HG03342 (cell line): Measurements from ENCODE around the gene GBGT1.
"Not testable (repeated sequence)": the region's sequence is repeated elsewhere in the genome, so short reads cannot be mapped to it uniquely, and the experiment has no call there.

Source experiments
- ATAC-seq: cut with Tn5 transposase; IDR thresholded peaks from one replicate; pipeline ENCODE4 v1.9.1; 2021; ENCODE audit warnings: mild to moderate bottlenecking, moderate library complexity; ENCODE audit not compliant: unreplicated experiment

The GBGT1 gene

GRCh38 chr9:133199648-133200321 is 36.1 kb upstream of the GBGT1 start:
- ATAC-seq: no peak

GRCh38 chr9:133195029-133195428 is 31.3 kb upstream of the GBGT1 start:
- no peak for ATAC-seq

DNA sequence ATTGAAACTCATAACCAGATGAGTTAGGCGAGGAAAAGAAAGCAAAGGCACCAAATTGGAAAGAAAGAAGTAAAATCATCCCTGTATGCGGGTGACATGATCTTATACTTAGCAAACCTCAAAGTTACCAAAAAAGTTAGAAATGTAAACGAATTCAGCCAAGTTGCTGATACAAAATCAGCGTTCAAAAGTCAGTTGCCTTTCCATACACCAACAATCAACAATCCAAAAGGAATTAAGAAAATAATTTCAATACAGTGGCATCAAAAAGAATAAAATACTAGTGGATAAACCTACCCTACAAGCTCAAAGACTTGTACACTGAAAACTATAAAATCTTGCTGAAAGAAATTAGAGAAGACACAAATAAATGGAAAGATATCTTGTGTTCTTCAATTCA is 30.9 kb upstream of the GBGT1 start:
- no peak for ATAC-seq

DNA sequence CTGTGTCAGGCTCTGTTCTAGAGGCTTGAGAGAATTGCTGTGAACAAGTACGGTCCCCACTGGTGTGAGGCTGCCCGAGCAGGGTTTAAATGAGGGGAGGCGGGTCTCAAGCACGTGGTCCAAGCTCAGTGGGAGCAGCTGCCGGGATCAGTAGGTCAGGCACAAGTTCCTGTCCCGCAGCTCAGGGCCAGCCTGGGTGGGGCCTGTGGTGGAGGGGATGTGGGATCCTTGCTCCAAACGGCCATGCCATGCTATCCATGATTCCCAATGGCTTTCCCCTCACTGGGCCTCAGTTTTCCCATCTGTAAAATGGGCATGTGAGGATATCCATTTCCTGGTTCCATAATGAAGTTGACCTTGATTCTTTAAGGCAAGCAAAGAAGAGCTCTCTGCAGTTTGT is 28.3 kb upstream of the GBGT1 start:
- no peak for ATAC-seq

GRCh38 chr9:133189826-133190225 is 26.1 kb upstream of the GBGT1 start:
- no peak for ATAC-seq

GRCh38 chr9:133188843-133189180 is 25.1 kb upstream of the GBGT1 start:
- no peak for ATAC-seq

GRCh38 chr9:133188006-133188842 is 24.5 kb upstream of the GBGT1 start:
- no peak for ATAC-seq

DNA sequence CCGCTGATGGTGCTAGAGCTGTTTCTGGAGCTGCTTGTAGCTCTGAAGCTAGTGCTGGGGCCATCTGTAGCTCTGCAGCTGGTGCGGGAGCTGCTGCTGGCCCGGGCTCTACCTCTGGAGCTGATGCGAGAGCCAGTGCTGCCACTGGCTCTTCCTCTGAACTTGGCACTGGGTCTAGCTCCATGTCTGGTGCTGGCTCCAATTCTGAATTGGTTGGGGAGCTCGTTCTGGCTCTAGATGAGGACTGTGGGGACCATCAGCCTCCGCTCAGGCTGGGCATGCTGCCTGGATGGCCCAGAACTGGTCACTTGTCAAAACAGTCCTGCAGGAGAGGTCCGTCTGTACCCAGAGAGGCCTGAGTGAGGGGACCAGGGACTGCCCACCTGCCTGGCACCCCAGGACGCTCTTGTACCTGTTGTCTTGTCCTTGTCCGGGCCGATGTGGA is 23.9 kb upstream of the GBGT1 start:
- no peak for ATAC-seq

DNA sequence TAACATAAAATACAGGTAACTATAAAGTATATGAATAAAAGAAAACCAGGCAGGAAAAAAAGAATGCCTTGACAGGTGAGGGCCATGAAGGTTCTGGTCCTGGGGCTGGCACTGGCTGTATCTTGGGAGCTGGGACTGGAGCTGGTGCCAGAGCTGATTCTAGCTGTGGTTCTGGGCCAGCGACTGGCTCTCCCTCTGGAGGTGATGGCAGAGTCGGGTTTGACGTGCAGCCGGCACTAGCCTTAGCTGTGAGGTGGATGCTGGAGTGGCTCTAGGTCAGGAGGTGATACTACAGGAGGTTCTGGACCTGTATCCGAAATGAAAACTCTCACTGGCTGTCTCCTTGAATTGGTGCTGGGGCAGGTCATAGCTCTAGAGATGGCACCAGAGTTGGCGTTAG is 23.0 kb upstream of the GBGT1 start:
- no peak for ATAC-seq

GRCh38 chr9:133184971-133185370 is 21.3 kb upstream of the GBGT1 start:
- no peak for ATAC-seq

DNA sequence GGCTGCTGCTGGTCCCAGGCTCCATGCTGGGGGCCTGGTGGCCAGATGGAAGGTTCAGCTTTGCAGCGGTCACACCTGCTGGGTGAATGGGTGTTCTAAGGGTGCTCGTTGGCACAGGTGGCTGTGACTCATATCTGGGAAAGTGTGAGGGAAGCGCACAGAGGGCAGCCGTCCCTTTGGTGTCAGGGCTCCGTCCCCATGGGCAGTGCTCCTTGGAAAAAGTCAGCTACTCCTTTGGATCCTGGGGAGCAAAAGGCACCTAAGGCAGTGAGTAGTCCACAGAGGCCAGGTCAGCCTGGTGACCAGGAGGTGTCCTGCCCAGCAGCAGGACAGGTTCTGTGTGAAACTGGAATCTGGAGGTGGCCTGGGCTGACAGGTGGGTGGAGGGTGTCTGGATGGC is 18.4 kb upstream of the GBGT1 start:
- no peak for ATAC-seq

DNA sequence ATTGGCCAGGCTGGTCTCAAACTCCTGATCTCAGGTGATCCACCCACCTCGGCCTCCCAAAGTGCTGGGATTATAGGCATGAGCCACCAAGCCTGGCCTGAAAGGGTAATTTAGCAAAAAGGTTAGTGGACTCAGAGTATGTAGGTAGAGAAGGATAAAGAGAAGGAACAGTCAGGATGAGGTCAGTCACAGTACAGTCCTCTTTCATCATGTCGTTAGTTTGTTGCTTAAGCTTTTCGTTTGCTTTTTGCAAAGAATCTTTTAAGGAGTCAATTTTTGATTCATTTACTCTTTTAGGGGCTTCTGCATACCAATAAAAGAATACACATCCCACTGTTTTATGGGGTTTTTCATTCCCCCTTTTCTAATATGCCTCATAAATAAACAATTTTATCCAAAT is 17.8 kb upstream of the GBGT1 start:
- no peak for ATAC-seq

GRCh38 chr9:133180953-133181352 is 17.2 kb upstream of the GBGT1 start:
- no peak for ATAC-seq

- ATAC-seq: no peak
Observed at GRCh38 chr9:133173056-133173455, 9.3 kb upstream of the GBGT1 start.

- no peak for ATAC-seq
Observed at GRCh38 chr9:133171161-133171961, 7.6 kb upstream of the GBGT1 start.

DNA sequence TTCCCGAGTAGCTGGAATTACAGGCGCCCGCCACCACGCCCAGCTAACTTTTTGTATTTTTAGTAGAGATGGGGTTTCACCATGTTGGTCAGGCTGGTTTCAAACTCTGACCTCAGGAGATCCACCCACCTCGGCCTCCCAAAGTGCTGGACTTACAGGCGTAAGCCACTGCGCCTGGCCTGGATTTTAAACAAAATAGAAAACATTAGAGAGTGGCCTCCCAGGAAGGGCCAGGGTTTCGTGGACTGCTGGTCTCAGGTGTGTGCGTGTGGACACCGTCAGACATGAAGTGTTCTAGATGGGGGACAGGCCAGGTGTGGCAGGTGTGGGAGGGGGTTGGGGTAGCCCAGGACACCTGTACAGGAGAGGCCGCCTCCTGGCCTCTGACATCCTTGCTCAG is 7.0 kb upstream of the GBGT1 start:
- ATAC-seq: no peak

DNA sequence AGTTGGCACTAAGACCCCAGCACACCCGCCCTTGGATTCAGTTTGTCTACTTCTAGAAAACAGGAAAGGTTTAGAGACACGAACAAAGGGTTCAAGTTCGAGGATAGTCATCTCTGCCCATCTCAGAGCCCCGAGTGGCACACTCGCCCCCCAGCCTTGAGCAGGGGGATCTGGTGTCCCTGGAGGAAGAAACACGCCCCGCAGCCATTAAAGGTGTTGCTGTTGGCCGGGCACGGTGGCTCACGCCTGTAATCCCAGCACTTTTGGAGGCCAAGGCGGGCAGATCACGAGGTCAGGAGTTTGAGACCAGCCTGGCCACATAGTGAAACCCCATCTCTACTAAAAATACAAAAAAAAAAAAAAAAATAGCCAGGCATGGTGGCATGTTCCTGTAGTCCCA is 6.0 kb upstream of the GBGT1 start:
- not testable (repeated sequence) for ATAC-seq

- ATAC-seq: no peak
Observed at GRCh38 chr9:133169102-133169501, 5.4 kb upstream of the GBGT1 start.

DNA sequence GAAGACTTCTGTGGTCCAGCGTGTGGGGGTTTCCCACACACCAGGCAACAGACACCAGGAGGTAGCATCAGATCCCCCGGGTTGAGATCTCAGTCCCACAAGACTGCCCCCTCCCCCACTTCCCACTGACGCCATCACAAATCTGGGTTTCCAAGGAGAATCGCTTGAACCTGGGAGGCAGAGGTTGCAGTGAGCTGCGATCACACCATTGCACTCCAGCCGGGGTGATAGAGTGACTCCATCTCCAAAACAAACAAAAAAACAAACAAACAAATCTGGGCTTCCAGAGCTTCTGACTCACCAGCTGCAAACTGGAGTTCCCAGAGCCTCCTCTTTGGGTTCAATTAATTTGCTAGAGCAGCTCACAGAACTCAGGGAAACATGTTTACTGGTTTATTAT is 4.7 kb upstream of the GBGT1 start:
- no peak for ATAC-seq

DNA sequence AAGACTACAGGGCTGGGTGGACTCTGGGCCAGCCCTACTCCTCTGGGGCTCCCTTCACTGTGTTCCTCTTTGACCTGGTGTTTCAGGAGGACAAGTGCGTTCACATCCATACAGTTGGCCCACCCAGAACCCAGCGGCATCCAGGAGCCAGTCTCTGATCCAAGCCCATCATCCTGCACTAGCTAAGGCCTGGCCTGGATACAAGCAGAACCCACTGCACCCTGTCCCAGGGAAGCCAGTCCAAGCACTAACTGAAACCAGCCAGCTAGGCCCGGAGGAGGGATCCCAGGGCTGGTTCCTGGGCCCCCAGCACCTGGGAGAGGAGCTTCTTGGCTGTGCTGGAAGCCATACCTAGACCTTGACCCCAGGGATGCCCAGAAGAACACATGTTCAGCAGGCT is 4.1 kb upstream of the GBGT1 start:
- no peak for ATAC-seq

- ATAC-seq: no peak
Observed at GRCh38 chr9:133167096-133167730, 3.5 kb upstream of the GBGT1 start.
